ENCODE data around the gene TMEM191C.

The TMEM191C gene

DNA sequence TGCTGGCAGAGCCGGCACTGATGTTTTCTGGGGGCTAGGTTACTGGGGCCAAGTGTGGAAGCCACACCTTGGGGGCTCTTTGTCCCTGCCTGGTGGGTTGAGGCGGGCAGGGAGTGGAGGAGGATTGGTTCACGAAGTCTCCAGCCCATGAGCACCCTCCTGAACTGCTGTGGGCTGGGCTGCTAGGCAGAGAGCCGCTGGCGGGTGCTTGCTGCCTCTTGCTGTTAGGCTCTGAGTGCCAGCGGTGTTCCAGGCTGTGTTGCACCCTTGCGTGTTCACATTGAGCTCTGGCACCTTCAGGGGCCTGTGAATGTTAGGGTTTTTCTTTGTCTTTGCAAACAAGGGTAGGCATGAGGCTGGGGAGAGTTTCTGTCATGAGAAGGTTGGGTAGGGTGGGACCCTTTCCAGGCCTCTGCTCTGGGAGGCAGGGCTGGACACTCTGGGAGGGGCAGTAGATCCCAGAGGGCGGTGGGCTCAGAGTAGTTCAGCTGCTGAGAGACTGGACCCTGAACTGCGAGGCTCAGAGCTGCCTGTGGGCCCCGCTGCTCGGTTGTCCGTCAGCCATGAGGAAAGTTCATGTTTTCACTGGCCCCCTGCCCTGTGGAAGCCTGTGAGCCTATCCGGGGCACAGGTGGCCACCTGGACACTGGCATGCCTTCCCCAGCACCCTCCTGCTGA lies 24.0 kb upstream of the TMEM191C start:
- TF ChIP-seq, protein P1, sequence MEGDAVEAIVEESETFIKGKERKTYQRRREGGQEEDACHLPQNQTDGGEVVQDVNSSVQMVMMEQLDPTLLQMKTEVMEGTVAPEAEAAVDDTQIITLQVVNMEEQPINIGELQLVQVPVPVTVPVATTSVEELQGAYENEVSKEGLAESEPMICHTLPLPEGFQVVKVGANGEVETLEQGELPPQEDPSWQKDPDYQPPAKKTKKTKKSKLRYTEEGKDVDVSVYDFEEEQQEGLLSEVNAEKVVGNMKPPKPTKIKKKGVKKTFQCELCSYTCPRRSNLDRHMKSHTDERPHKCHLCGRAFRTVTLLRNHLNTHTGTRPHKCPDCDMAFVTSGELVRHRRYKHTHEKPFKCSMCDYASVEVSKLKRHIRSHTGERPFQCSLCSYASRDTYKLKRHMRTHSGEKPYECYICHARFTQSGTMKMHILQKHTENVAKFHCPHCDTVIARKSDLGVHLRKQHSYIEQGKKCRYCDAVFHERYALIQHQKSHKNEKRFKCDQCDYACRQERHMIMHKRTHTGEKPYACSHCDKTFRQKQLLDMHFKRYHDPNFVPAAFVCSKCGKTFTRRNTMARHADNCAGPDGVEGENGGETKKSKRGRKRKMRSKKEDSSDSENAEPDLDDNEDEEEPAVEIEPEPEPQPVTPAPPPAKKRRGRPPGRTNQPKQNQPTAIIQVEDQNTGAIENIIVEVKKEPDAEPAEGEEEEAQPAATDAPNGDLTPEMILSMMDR (IDR thresholded peaks at IDR 0.05; ENCODE audit: low read depth, low read length): no peak
- H3K4me3 ChIP-seq (ENCODE audit: low read depth, low read length): no peak overlapping the region

DNA sequence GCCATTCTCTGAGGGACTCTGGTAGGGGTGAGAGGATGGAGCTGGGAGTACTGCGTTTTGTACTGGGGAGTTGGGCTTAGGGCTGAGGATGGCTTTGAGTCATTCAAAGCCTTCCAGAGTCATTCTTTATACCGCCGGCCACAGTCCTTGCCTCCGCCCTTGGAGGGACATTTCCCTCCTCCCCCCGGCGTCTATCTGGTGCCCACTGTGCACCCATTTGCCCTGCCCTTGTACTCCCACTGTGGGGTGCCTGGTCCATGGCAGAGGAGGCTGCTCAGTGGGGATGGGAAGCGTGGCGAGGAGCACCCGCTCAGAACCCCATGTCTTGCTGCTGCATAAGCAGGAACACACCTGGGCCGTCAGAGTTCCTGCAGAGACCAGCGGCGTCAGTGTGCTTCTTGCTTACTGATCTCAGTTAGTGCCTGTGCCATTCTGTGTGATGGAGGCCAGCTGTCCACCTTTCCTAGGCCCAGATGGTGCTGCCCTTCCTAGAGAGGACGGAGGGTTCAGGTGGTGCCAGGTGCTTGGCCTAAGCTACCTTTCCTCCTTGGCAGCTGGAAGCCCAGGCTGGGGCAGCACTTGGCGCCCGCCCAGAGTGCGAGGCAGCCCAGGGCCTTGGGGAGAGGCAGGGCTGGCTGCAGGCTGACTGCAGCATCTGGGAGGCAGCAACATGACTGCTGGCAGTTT lies 23.3 kb upstream of the TMEM191C start:
- TF ChIP-seq, protein P1 (IDR thresholded peaks at IDR 0.05; ENCODE audit: low read depth, low read length): no peak
- no peak overlapping the region for H3K4me3 ChIP-seq (ENCODE audit: low read depth, low read length)

DNA sequence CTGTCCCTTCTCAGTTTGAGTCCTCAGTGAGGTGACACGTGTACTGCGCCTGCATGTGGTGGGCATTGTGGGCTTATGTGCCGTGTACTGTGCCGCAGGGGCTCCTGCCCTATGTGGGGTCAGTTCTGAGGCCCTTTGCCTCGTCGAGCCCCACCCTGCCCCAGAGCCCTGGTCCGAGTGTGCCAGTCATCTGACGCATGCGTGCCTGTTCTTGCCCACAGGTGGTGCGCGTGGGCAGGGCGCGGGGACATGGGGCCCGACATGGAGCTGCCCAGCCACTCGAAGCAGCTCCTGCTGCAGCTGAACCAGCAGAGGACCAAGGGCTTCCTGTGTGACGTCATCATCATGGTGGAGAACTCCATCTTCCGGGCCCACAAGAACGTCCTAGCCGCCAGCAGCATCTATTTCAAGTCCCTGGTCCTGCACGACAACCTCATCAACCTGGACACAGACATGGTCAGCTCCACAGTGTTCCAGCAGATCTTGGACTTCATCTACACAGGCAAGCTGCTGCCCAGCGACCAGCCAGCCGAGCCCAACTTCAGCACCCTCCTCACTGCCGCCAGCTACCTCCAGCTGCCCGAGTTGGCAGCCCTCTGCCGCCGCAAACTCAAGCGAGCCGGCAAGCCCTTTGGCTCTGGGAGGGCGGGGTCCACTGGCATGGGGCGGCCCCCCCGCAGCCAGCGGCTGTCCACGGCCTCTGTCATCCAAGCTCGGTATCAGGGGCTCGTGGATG lies 22.3 kb upstream of the TMEM191C start:
- TF ChIP-seq, protein P1 (IDR thresholded peaks at IDR 0.05; ENCODE audit: low read depth, low read length): no peak
- no peak overlapping the region for H3K4me3 ChIP-seq (ENCODE audit: low read depth, low read length)

DNA sequence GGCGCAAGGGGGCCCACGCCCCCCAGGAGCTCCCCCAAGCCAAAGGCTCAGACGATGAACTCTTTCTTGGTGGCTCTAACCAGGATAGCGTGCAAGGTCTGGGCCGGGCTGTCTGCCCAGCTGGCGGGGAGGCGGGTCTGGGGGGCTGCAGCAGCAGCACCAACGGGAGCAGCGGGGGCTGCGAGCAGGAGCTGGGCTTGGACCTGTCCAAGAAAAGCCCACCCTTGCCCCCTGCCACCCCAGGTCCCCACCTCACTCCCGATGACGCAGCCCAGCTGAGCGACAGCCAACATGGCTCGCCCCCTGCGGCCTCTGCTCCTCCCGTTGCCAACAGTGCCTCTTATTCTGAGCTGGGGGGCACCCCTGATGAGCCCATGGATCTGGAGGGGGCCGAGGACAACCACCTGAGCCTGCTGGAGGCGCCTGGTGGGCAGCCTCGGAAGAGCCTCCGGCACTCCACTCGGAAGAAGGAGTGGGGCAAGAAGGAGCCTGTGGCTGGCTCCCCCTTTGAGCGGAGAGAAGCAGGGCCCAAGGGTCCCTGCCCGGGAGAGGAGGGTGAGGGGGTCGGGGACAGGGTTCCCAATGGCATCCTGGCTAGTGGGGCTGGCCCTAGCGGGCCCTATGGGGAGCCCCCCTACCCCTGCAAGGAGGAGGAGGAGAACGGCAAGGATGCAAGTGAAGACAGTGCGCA lies 21.6 kb upstream of the TMEM191C start:
- TF ChIP-seq, protein P1 (IDR thresholded peaks at IDR 0.05; ENCODE audit: low read depth, low read length): no peak
- H3K4me3 ChIP-seq (ENCODE audit: low read depth, low read length): no peak overlapping the region

DNA sequence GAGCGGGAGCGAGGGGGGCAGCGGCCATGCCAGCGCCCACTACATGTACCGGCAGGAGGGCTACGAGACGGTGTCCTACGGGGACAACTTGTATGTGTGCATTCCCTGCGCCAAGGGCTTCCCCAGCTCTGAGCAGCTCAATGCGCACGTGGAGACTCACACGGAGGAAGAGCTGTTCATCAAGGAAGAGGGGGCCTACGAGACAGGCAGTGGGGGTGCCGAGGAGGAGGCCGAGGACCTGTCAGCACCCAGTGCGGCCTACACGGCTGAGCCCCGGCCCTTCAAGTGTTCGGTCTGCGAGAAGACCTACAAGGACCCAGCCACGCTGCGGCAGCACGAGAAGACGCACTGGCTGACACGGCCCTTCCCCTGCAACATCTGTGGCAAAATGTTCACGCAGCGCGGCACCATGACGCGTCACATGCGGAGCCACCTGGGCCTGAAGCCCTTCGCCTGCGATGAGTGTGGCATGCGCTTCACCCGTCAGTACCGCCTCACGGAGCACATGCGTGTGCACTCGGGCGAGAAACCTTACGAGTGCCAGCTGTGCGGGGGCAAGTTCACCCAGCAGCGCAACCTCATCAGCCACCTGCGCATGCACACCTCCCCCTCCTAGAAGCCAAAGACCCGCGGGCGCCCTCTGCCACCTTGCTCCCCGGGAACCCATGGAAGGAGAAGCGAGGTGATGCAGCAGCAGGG lies 20.9 kb upstream of the TMEM191C start:
- TF ChIP-seq, protein P1 (IDR thresholded peaks at IDR 0.05; ENCODE audit: low read depth, low read length): no peak
- H3K4me3 ChIP-seq (ENCODE audit: low read depth, low read length): no peak overlapping the region

DNA sequence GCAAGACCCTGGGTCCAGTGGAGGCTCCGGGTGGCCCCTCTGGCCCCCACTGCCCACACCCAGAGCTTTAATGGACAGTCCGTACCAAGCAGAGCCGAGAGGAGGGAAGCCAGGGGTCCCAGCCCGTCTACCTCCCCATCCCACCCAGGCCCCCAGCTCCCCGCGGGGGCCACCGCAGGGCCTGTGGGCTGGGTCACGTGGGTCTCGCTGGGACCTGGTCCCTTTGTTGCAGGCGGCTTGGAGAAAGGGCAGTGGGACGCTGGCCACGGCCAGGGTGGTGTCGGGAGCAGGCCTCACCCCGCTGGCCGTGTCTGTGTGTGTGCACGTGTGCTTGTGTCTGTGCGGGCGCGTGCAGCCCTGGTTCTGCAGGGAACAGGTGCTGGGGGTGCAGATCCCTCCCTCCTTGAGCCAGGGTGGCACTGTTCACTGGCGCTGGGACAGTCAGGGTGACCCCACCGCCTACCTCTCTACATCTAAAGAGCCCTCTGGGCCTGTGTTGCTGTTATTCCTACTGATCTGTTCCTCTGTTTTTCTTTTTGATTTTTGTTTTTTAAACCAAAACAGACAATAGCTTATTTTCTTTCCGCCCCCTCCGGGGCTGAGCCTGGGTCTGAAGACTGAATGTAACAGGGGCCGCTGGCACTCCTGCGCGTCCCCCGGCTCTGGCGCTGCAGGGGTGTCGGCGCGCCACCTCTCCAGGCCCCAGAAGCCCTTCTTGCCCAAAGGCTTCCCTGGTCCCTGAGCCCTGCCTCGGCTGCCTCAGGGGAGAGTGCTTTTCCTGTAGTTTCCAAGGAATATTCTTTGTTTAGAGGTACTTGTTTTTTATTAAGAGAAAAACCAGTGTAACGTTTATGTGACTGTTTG lies 20.1 kb upstream of the TMEM191C start:
- H3K4me3 ChIP-seq (ENCODE audit: low read depth, low read length): no peak overlapping the region
- TF ChIP-seq, protein P1 (IDR thresholded peaks at IDR 0.05; ENCODE audit: low read depth, low read length): no peak

Measured in WI38 (cell line).